Panc1 (cell line): ENCODE measurements around the gene HSD17B11. TPM values are rescaled to one million over a fixed set of nuclear protein-coding genes. Genes with fewer than 3 reads are reported as not detected.

Source experiments
- ATAC-seq: fragments of 200-7000 bp; cut with Tn5 transposase; 2 replicates; pipeline ENCODE4 v1.9.1; 2020; ENCODE audit warnings: mild to moderate bottlenecking, moderate library complexity
- BruUV-seq: library from RNA; stranded (reverse); fragments of 400-500 nt; replicated peaks from 2 replicates; lab custom pipeline; 2021; lab: Mats Ljungman, UMichigan
- CTCF ChIA-PET: fragments of 300-600 bp; sonication (Branson Sonifier 250); formaldehyde crosslinking; loops from one replicate; lab custom pipeline; 2022; ENCODE audit warnings: antibody characterized with exemption; lab: Charles Lee
- POLR2A ChIA-PET: fragments of 300-600 bp; sonication (Branson Sonifier 250); formaldehyde crosslinking; loops from one replicate; lab custom pipeline; 2022; ENCODE audit warnings: antibody characterized with exemption; lab: Charles Lee
- DNase-seq: peaks from one replicate; pipeline ENCODE4 v3.0.0-alpha.2; 2010; ENCODE audit warnings: low read depth, low spot score
- H3K27ac ChIP-seq: 2 replicates; pipeline ENCODE4 v1.5.1; 2011; ENCODE audit warnings: mild to moderate bottlenecking, low read length, inconsistent platforms
- H3K27me3 ChIP-seq: fragments of 200-500 bp; sonication (Bioruptor generic); 2 replicates; pipeline ENCODE4 v1.6.0; 2014; ENCODE audit warnings: low read length, inconsistent platforms; ENCODE audit not compliant: control insufficient read depth, insufficient read depth
- H3K36me3 ChIP-seq: fragments of 200-500 bp; sonication (Bioruptor generic); 2 replicates; pipeline ENCODE4 v1.5.1; 2014; ENCODE audit warnings: inconsistent platforms, mild to moderate bottlenecking, low read length, moderate library complexity; ENCODE audit not compliant: control insufficient read depth, insufficient read depth
- H3K4me1 ChIP-seq: 2 replicates; pipeline ENCODE4 v1.5.1; 2011; ENCODE audit warnings: inconsistent platforms, mild to moderate bottlenecking, low read length, moderate library complexity; ENCODE audit not compliant: control insufficient read depth, insufficient read depth
- H3K4me3 ChIP-seq, 2 experiments: 2 replicates each; pipeline ENCODE4 v1.5.1; 2011 to 2012; ENCODE audit warnings: low read depth in 2 of 2, low read length in 2 of 2, mild to moderate bottlenecking in 2 of 2, inconsistent platforms in 1 of 2, moderate library complexity in 1 of 2
- H3K9me3 ChIP-seq: fragments of 200-500 bp; sonication (Bioruptor generic); 2 replicates; pipeline ENCODE4 v1.5.1; 2014; ENCODE audit warnings: low read depth, mild to moderate bottlenecking, inconsistent platforms, low read length, moderate library complexity; ENCODE audit not compliant: control insufficient read depth, insufficient read depth
- POLR2AphosphoS5 ChIP-seq: IDR thresholded peaks from 2 replicates; pipeline ENCODE4 v1.6.1; 2012; ENCODE audit warnings: mild to moderate bottlenecking, low read depth, low read length, moderate library complexity
- SIN3A ChIP-seq: IDR thresholded peaks from 2 replicates; pipeline ENCODE4 v1.6.1; 2012; ENCODE audit warnings: low read depth, mild to moderate bottlenecking, low read length, moderate library complexity, borderline replicate concordance; ENCODE audit not compliant: insufficient read depth
- TCF7L2 ChIP-seq: IDR thresholded peaks from 2 replicates; pipeline ENCODE4 v1.6.1; 2011; ENCODE audit warnings: mild to moderate bottlenecking, low read depth, low read length, inconsistent platforms
- in situ Hi-C: cut with HindIII; loops from 2 replicates; pipeline ENCODE4 v1.10.0; 2016; ENCODE audit warnings: low sequenced_read_pairs, low pct_unique_long_range_greater_than_20kb
- intact Hi-C: fragments of 100-400 bp; cut with micrococcal nuclease; formaldehyde crosslinking; loops from one replicate; pipeline ENCODE4 v1.10.0; 2022; ENCODE audit not compliant: unreplicated experiment
- total RNA-seq: library from RNA; stranded (reverse); gene quantifications from one replicate; pipeline ENCODE4 v1.2.1, GENCODE V29; 2021; ENCODE audit not compliant: unreplicated experiment
- TF ChIP-seq, protein P1 (sequence below): fragments of 450-650 bp; IDR thresholded peaks from 2 replicates; pipeline ENCODE4 v1.5.1; 2017; ENCODE audit warnings: mild to moderate bottlenecking
- TF ChIP-seq, protein P2 (sequence below), 2 experiments: IDR thresholded peaks; 2 replicates each; pipeline ENCODE4 v1.6.1; 2011 to 2012; ENCODE audit warnings: low read depth in 2 of 2, control low read depth in 1 of 2, low read length in 1 of 2, mild to moderate bottlenecking in 1 of 2, moderate library complexity in 1 of 2; ENCODE audit not compliant: insufficient read depth in 1 of 2

The HSD17B11 gene
- total RNA-seq, 1 experiment from 2014 or later: 34.9 TPM

DNA sequence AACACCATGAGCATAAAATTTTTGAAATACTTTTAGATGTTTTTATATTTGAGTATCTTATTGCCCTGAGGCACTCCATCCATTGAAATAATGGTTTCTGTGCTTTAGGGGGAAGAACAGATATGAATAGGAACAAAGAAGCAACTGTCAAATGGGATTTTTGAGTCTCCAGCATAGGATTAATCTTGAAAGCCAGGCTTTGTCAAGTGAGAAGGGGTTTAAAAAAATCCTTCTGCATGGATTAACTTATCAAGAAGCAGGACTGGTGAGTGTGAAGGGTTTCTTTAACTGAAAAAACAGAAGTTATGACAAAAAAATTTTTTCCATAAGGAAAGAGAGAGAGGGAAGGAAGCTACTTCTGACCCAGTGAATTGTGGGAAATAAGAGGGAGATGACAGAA lies 23.8 kb upstream of the HSD17B11 start:
- in situ Hi-C loops (no loop called here), intact Hi-C loops (no loop called here)
- H3K4me1 ChIP-seq: peaks cover under 1% of the 10 kb centered on the region; the same call in 1 of the 2 replicates
- DNase-seq: no peak
- TF ChIP-seq, protein P1, sequence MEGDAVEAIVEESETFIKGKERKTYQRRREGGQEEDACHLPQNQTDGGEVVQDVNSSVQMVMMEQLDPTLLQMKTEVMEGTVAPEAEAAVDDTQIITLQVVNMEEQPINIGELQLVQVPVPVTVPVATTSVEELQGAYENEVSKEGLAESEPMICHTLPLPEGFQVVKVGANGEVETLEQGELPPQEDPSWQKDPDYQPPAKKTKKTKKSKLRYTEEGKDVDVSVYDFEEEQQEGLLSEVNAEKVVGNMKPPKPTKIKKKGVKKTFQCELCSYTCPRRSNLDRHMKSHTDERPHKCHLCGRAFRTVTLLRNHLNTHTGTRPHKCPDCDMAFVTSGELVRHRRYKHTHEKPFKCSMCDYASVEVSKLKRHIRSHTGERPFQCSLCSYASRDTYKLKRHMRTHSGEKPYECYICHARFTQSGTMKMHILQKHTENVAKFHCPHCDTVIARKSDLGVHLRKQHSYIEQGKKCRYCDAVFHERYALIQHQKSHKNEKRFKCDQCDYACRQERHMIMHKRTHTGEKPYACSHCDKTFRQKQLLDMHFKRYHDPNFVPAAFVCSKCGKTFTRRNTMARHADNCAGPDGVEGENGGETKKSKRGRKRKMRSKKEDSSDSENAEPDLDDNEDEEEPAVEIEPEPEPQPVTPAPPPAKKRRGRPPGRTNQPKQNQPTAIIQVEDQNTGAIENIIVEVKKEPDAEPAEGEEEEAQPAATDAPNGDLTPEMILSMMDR: no peak
- TF ChIP-seq TCF7L2: no peak
- TF ChIP-seq POLR2AphosphoS5: no peak
- TF ChIP-seq, protein P2, sequence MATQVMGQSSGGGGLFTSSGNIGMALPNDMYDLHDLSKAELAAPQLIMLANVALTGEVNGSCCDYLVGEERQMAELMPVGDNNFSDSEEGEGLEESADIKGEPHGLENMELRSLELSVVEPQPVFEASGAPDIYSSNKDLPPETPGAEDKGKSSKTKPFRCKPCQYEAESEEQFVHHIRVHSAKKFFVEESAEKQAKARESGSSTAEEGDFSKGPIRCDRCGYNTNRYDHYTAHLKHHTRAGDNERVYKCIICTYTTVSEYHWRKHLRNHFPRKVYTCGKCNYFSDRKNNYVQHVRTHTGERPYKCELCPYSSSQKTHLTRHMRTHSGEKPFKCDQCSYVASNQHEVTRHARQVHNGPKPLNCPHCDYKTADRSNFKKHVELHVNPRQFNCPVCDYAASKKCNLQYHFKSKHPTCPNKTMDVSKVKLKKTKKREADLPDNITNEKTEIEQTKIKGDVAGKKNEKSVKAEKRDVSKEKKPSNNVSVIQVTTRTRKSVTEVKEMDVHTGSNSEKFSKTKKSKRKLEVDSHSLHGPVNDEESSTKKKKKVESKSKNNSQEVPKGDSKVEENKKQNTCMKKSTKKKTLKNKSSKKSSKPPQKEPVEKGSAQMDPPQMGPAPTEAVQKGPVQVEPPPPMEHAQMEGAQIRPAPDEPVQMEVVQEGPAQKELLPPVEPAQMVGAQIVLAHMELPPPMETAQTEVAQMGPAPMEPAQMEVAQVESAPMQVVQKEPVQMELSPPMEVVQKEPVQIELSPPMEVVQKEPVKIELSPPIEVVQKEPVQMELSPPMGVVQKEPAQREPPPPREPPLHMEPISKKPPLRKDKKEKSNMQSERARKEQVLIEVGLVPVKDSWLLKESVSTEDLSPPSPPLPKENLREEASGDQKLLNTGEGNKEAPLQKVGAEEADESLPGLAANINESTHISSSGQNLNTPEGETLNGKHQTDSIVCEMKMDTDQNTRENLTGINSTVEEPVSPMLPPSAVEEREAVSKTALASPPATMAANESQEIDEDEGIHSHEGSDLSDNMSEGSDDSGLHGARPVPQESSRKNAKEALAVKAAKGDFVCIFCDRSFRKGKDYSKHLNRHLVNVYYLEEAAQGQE (IDR thresholded peaks at IDR 0.05; ENCODE audit: insufficient read depth in 1 of 2, low read depth in 2 of 2, low read length in 1 of 2): no peak
- TF ChIP-seq SIN3A: no peak
- ChIA-PET CTCF (no interaction called here), POLR2A (no interaction called here)
- no peak for ATAC-seq
- H3K27ac ChIP-seq: no peak overlapping the region
- no peak overlapping the region for H3K4me3 ChIP-seq
- no peaks in the 10 kb centered on the region for H3K27me3 ChIP-seq
- BruUV-seq: no TSS peak
- H3K36me3 ChIP-seq: no peaks in the 10 kb centered on the region
- no peaks in the 10 kb centered on the region for H3K9me3 ChIP-seq

GRCh38 chr4:87410679-87411078 lies 19.7 kb upstream of the HSD17B11 start:
- no peak overlapping the region for H3K27ac ChIP-seq
- H3K4me1 ChIP-seq: peaks cover 3% of the 10 kb centered on the region; the same call in 1 of the 2 replicates
- in situ Hi-C loops (no loop called here), intact Hi-C loops (no loop called here)
- no TSS peak for BruUV-seq
- ChIA-PET CTCF (no interaction called here), POLR2A (no interaction called here)
- ATAC-seq (no peak), DNase-seq (no peak)
- H3K27me3 ChIP-seq: no peaks in the 10 kb centered on the region
- TF ChIP-seq, protein P2 (IDR thresholded peaks at IDR 0.05; ENCODE audit: insufficient read depth in 1 of 2, low read depth in 2 of 2, low read length in 1 of 2): no peak
- TF ChIP-seq, protein P1: no peak
- no peaks in the 10 kb centered on the region for H3K36me3 ChIP-seq
- H3K9me3 ChIP-seq: no peaks in the 10 kb centered on the region
- H3K4me3 ChIP-seq: no peak overlapping the region
